Thoracic aorta (tissue), 2 donors: ENCODE measurements around the gene ZC2HC1B. TPM values are rescaled to one million over a fixed set of nuclear protein-coding genes. Genes with fewer than 3 reads are reported as not detected.

Source experiments
- ATAC-seq: fragments of 150-250 bp; one replicate; pipeline ENCODE4 v1.8.0; 2017; ENCODE audit warnings: low read depth; ENCODE audit not compliant: insufficient number of reproducible peaks, low FRiP score
- DNase-seq: peaks from one replicate; pipeline ENCODE4 v3.0.0-alpha.2; 2020; ENCODE audit warnings: low spot score
- H3K27ac ChIP-seq, 2 donors: fragments of 200-600 bp; sonication (generic); 1 replicate in 1 of 2; 2 replicates in 1 of 2; pipeline ENCODE4 v1.5.1; 2016; ENCODE audit warnings: mild to moderate bottlenecking in 2 of 2, moderate library complexity in 2 of 2
- H3K27me3 ChIP-seq: fragments of 200-600 bp; sonication (generic); replicated peaks from 2 replicates; pipeline ENCODE4 v1.6.0; 2016; ENCODE audit warnings: mild to moderate bottlenecking; ENCODE audit not compliant: insufficient read depth
- H3K36me3 ChIP-seq: fragments of 200-600 bp; sonication (generic); one replicate; pipeline ENCODE4 v1.5.1; 2016
- H3K4me1 ChIP-seq, 2 donors: fragments of 200-600 bp; sonication (generic); 1 replicate in 1 of 2; 2 replicates in 1 of 2; pipeline versions ENCODE4 v1.5.1 to v1.6.0; 2016; ENCODE audit warnings: low read depth in 2 of 2, mild to moderate bottlenecking in 1 of 2; ENCODE audit not compliant: control insufficient read depth in 1 of 2
- H3K4me3 ChIP-seq: fragments of 200-600 bp; sonication (generic); 2 replicates; pipeline ENCODE4 v1.5.1; 2016; ENCODE audit warnings: mild to moderate bottlenecking
- H3K9me3 ChIP-seq: fragments of 200-600 bp; sonication (generic); 2 replicates; pipeline ENCODE4 v1.5.1; 2016
- total RNA-seq, 2 donors: library from RNA; depleted of rRNA; stranded (reverse); fragments of >200 nt; gene quantifications; one replicate each; pipeline versions ENCODE4 v1.1.0 to v1.2.3, GENCODE V29; 2016
- TF ChIP-seq, protein P1 (sequence below): fragments of 200-600 bp; sonication (generic); IDR thresholded peaks from one replicate; pipeline ENCODE4 v1.5.1; 2019; ENCODE audit warnings: antibody characterized with exemption

The ZC2HC1B gene
- total RNA-seq, 2 donors from 2014 or later, result not detected

DNA sequence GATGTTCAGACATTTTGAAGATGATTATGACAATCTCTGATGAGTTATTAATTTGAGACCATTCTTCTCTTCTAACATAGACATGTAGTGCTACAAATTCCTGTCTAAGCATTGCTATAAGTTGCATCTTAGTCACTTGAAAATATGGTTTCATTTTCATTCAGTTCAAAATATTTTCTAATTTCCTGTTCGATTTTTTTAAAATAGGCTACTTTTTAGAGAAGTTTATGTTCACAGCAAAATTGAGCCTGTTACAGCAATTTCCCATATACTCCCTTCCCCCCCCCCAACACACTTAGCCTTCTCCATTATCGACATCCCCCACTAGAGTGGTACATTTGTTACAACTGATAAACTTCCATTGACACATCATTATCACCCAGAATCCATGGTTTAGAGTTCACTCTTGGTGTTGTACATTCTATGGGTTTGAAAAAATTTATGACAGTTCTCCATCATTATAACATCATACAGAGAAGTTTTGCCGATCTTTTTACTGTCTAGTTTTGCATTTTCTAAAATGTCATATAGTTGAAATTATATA is 112.6 kb downstream of the ZC2HC1B start:
- Histone ChIP-seq H3K4me3 (no peak overlapping the region), H3K27me3 (no peaks in the 10 kb centered on the region), H3K9me3 (no peaks in the 10 kb centered on the region), H3K27ac (no peak overlapping the region), H3K36me3 (no peaks in the 10 kb centered on the region), H3K4me1 (peaks cover 2 to 4% of the 10 kb centered on the region in 2 donors)
- DNase-seq (no peak), ATAC-seq (no peak)
- TF ChIP-seq, protein P1, sequence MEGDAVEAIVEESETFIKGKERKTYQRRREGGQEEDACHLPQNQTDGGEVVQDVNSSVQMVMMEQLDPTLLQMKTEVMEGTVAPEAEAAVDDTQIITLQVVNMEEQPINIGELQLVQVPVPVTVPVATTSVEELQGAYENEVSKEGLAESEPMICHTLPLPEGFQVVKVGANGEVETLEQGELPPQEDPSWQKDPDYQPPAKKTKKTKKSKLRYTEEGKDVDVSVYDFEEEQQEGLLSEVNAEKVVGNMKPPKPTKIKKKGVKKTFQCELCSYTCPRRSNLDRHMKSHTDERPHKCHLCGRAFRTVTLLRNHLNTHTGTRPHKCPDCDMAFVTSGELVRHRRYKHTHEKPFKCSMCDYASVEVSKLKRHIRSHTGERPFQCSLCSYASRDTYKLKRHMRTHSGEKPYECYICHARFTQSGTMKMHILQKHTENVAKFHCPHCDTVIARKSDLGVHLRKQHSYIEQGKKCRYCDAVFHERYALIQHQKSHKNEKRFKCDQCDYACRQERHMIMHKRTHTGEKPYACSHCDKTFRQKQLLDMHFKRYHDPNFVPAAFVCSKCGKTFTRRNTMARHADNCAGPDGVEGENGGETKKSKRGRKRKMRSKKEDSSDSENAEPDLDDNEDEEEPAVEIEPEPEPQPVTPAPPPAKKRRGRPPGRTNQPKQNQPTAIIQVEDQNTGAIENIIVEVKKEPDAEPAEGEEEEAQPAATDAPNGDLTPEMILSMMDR, result no peak

DNA sequence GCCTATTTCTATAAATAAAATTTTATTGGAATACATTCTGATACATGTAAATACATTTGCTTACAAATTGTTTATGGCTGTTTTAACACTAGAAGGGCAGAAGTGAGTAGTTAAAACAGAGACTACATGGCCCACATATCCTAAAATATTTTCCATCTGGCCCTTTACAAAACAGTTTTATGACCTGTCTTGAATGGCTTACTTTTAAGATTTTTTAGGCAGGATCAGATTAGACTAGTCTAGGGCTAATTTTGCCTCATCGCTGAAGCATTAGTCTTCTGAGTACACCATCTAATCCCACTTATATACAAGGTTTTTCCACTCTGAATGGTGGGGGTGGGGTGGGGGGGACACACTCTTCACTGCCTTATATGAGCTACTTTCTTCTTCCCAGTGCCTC is 116.6 kb downstream of the ZC2HC1B start:
- Histone ChIP-seq H3K27me3 (no peaks in the 10 kb centered on the region), H3K4me3 (no peak overlapping the region), H3K27ac (no peak overlapping the region), H3K9me3 (no peaks in the 10 kb centered on the region), H3K36me3 (no peaks in the 10 kb centered on the region), H3K4me1 (no peaks in the 10 kb centered on the region)
- DNase-seq, result no peak
- TF ChIP-seq, protein P1, result no peak
- ATAC-seq, result no peak

DNA sequence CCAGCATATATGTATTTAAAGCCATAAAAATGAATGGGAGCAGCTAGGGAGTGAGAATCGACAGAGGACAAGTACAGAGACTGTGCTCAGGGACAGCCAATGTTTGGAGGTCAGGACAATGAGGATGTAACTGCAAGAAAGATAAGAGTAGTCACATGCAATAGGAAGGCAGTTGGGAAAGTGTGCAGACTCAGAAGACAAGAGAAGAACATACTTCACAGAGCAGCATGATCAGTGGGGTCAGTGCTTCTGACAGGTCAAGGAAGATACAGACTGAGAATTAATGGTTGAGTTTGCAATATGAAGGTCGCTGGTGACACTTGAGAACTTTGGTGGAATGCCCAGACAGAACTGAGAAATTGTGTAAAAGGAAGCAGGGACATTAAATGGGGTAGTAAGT is 118.7 kb downstream of the ZC2HC1B start:
- no peaks in the 10 kb centered on the region for H3K27me3 ChIP-seq
- TF ChIP-seq, protein P1, result no peak
- H3K36me3 ChIP-seq, result no peaks in the 10 kb centered on the region
- no peak overlapping the region for H3K4me3 ChIP-seq
- H3K4me1 ChIP-seq, result no peaks in the 10 kb centered on the region
- no peaks in the 10 kb centered on the region for H3K9me3 ChIP-seq
- ATAC-seq (no peak), DNase-seq (no peak)
- no peak overlapping the region for H3K27ac ChIP-seq

DNA sequence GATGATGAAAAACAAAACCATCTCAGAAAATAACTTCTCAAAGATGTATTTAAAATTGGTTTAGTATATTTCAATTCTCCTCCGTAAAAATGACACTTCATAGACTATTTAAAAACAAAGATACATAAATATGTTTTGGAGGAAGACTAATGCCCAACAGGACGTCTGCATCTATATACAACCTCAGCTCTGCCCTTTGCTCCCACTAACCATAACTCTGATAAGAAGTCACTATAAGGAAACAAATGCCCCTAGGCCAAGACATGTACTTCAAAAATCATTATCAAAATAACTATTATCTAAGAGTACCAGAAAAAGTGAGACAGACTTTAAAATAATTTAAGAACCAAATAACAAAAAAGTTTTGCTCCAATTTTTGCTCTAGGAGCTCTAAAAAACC is 120.4 kb downstream of the ZC2HC1B start:
- DNase-seq, result no peak
- TF ChIP-seq, protein P1, result no peak
- Histone ChIP-seq H3K9me3 (no peaks in the 10 kb centered on the region), H3K27me3 (no peaks in the 10 kb centered on the region), H3K4me1 (no peaks in the 10 kb centered on the region), H3K27ac (no peak overlapping the region), H3K4me3 (no peak overlapping the region), H3K36me3 (no peaks in the 10 kb centered on the region)
- no peak for ATAC-seq

DNA sequence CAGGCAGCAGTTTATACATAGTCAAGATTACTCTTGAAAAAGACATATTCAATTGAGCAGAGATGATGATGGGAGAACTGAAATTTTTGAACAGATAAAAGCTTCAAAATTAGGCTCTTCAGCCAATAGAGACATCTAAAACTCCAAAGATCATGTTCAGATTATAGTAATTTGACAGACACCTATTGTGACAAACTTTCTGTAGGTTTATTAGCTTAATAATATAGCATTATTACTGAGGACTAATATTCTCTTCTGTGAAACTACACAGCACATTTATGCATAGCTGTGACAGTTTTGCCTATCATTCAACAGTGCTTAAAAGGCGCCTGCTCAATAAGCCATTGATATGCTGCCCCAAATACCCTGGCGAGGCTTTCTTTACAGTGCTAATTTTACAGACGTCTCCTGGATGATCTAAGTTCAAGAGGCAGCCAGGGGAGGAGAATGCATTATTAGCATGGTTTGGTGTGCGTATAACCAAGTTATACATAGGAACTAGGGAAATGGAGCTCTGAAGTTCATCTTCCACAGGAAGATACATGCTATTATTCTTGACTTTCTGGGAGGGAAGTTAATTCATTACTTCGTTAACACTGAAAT is 122.3 kb downstream of the ZC2HC1B start:
- no peak for ATAC-seq
- Histone ChIP-seq H3K4me3 (no peak overlapping the region), H3K9me3 (no peaks in the 10 kb centered on the region)

More for the DNA sequence above, 122.3 kb downstream of the ZC2HC1B start:
- Histone ChIP-seq H3K27ac (no peak overlapping the region), H3K36me3 (no peaks in the 10 kb centered on the region), H3K4me1 (no peaks in the 10 kb centered on the region), H3K27me3 (no peaks in the 10 kb centered on the region)
- TF ChIP-seq, protein P1, result no peak
- DNase-seq, result no peak

Other genes with a start within 250 kb of the ZC2HC1B start
- 10 to 100 TPM; 68.5 to 87.7 TPM for gene PHACTR2, start 186.5 kb upstream of the ZC2HC1B start, total RNA-seq
- gene LTV1, start 21.1 kb upstream of the ZC2HC1B start, total RNA-seq, result 10 to 100 TPM in 1 of 2 donors, 1 to 10 TPM in 1; 3.7 to 18.3 TPM
- gene PLAGL1, start 143.8 kb downstream of the ZC2HC1B start, total RNA-seq, result 10 to 100 TPM; 33.6 to 74.7 TPM
- 10 to 100 TPM; 92.6 to 95.7 TPM for gene SF3B5, start 231.1 kb downstream of the ZC2HC1B start, total RNA-seq